Stomach (tissue), 9 donors: ENCODE results near the gene SAPCD2. TPM values are rescaled to one million over a fixed set of nuclear protein-coding genes. Genes with fewer than 3 reads are reported as not detected.
A peak's percentile ranks its signal among the peaks of the same experiment; 100 is the strongest.

Source experiments
- DNase-seq, 2 donors: peaks; one replicate each; pipeline versions ENCODE4 v3.0.0 to v3.0.0-alpha.2; 2013 to 2019
- H3K27ac ChIP-seq, 5 donors: fragments of 200-600 bp in 4 of 5; sonication (generic) in 4 of 5; one replicate each; pipeline ENCODE4 v1.5.1; 2013 to 2019; ENCODE audit warnings: mild to moderate bottlenecking in 1 of 5, moderate library complexity in 1 of 5
- H3K27me3 ChIP-seq, 3 donors: fragments of 200-600 bp; sonication (generic); one replicate each; pipeline ENCODE4 v1.5.1; 2017 to 2019; ENCODE audit warnings: mixed run types in 1 of 3
- H3K36me3 ChIP-seq, 4 donors: fragments of 200-600 bp; sonication (generic); 1 replicate in 3 of 4; 2 replicates in 1 of 4; pipeline ENCODE4 v1.5.1; 2016 to 2019
- H3K4me1 ChIP-seq, 4 donors: fragments of 200-600 bp; sonication (generic); one replicate each; pipeline ENCODE4 v1.5.1; 2016 to 2019
- H3K4me3 ChIP-seq, 4 donors: fragments of 200-600 bp; sonication (generic) in 3 of 4; one replicate each; pipeline ENCODE4 v1.5.1; 2016 to 2019; ENCODE audit warnings: mild to moderate bottlenecking in 1 of 4
- H3K9me3 ChIP-seq, 4 donors: fragments of 200-600 bp; sonication (generic); one replicate each; pipeline ENCODE4 v1.5.1; 2016 to 2019
- CTCF ChIP-seq, 7 experiments: fragments of 450-650 bp in 4 of 7; fragments of 200-600 bp in 3 of 7; sonication (generic) in 3 of 7; IDR thresholded peaks; one replicate each; pipeline ENCODE4 v1.5.1; 2016 to 2019; ENCODE audit warnings: antibody characterized with exemption in 7 of 7, control low read depth in 2 of 7, mild to moderate bottlenecking in 1 of 7
- EP300 ChIP-seq: sonication (generic); formaldehyde crosslinking; IDR thresholded peaks from one replicate; pipeline ENCODE4 v1.6.1; 2017; ENCODE audit warnings: antibody characterized with exemption
- POLR2A ChIP-seq, 4 donors: fragments of 450-650 bp; IDR thresholded peaks; one replicate each; pipeline ENCODE4 v1.6.1; 2016; ENCODE audit warnings: antibody characterized with exemption in 4 of 4, control low read depth in 2 of 4, mild to moderate bottlenecking in 1 of 4, moderate library complexity in 1 of 4
- POLR2AphosphoS5 ChIP-seq, 3 donors: sonication (generic); formaldehyde crosslinking; IDR thresholded peaks; one replicate each; pipeline ENCODE4 v1.6.1; 2016; ENCODE audit warnings: antibody characterized with exemption in 3 of 3
- WGBS, 5 donors: extraction: QIAGEN DNeasy Blood & Tissue Kit in 3 of 5; methylation state at CpG; one replicate each; pipeline versions ENCODE4 v1.1.5 to v1.1.7; 2013 to 2018; 5-methylcytosine and 5-hydroxymethylcytosine counted together
- intact Hi-C: fragments of 100-400 bp; cut with DNase I; formaldehyde crosslinking; loops from one replicate; pipeline ENCODE4 v1.15.1; 2023; ENCODE audit warnings: low total_unique reads
- polyA plus RNA-seq, 3 donors: library from polyadenylated mRNA; stranded (reverse); fragments of 200-250 nt; gene quantifications; one replicate each; pipeline ENCODE4 v1.2.3, GENCODE V29; 2013
- total RNA-seq, 5 donors: library from RNA; depleted of rRNA; stranded (reverse); fragments of >200 nt; gene quantifications; one replicate each; pipeline versions ENCODE4 v1.1.0 to v1.2.3, GENCODE V29; 2014 to 2016
- donor health status: healthy with polysubstance abuse.
- donor health status: Bipolar disorder and iron deficiency.
- donor health status: healthy.

Gene SAPCD2
- total and polyA plus RNA-seq, 8 donors = 1.7 to 84.9 (median 3.8) TPM; not detected in 1

GRCh38 chr9:137068539-137069507, 1.5 kb downstream of the SAPCD2 start:
- Histone ChIP-seq H3K4me1 (peaks cover 21 to 59% (median 37%) of the 10 kb centered on the region in 4 donors), H3K27me3 (peaks cover 0 to 27% (median 11%) of the 10 kb centered on the region in 3 donors), H3K9me3 (no peaks in the 10 kb centered on the region), H3K36me3 (no peaks in the 10 kb centered on the region), H3K4me3 (peak overlapping the region in 2 of 4 donors; percentile 48 to 49), H3K27ac (no peak overlapping the region)
- intact Hi-C loops = no loop called here
- 79 to 86% (median 84%) methylated on average over 9 to 17 of the region's 17 CpGs for WGBS, 5 donors
- TF ChIP-seq POLR2AphosphoS5 (IDR thresholded peaks at IDR 0.05) (no peak), CTCF (IDR thresholded peaks at IDR 0.05) (no peak), EP300 (no peak), POLR2A (IDR thresholded peaks at IDR 0.05) (no peak)
- peak in 1 of 2 donors; percentile 36 for DNase-seq

GRCh38 chr9:137067860-137068538, 2.4 kb downstream of the SAPCD2 start:
- peaks cover 21 to 59% (median 39%) of the 10 kb centered on the region in 4 donors for H3K4me1 ChIP-seq
- no peak for TF ChIP-seq POLR2A (IDR thresholded peaks at IDR 0.05)
- TF ChIP-seq EP300 = no peak
- peak in 6 of 7 experiments; percentile 44 to 86 (median 80) for TF ChIP-seq CTCF (IDR thresholded peaks at IDR 0.05)
- TF ChIP-seq POLR2AphosphoS5 (IDR thresholded peaks at IDR 0.05) = peak in 1 of 3 donors; percentile 44
- H3K27ac ChIP-seq = peak overlapping the region in 1 of 5 donors; percentile 32
- 38 to 45% (median 43%) methylated on average over 9 to 12 of the region's 12 CpGs for WGBS, 5 donors
- no peak overlapping the region for H3K4me3 ChIP-seq
- no peaks in the 10 kb centered on the region for H3K36me3 ChIP-seq
- H3K27me3 ChIP-seq = peaks cover 0 to 32% (median 11%) of the 10 kb centered on the region in 3 donors
- no peaks in the 10 kb centered on the region for H3K9me3 ChIP-seq
- DNase-seq = peak; percentile 88 to 94
- intact Hi-C loops = no loop called here

- H3K36me3 ChIP-seq = no peaks in the 10 kb centered on the region
- H3K27ac ChIP-seq = no peak overlapping the region
- WGBS, 5 donors = 54 to 82% (median 63%) methylated on average over 5 to 26 of the region's 26 CpGs
- peaks cover 21 to 55% (median 38%) of the 10 kb centered on the region in 4 donors for H3K4me1 ChIP-seq
- intact Hi-C loops = no loop called here
- no peak overlapping the region for H3K4me3 ChIP-seq
- TF ChIP-seq EP300 (no peak), CTCF (IDR thresholded peaks at IDR 0.05) (no peak), POLR2AphosphoS5 (IDR thresholded peaks at IDR 0.05) (no peak), POLR2A (IDR thresholded peaks at IDR 0.05) (no peak)
- DNase-seq = no peak
- no peaks in the 10 kb centered on the region for H3K9me3 ChIP-seq
- H3K27me3 ChIP-seq = peaks cover 0 to 32% (median 11%) of the 10 kb centered on the region in 3 donors
These were observed 4.1 kb downstream of the SAPCD2 start for GRCh38 chr9:137066096-137066861.
